Stimulated activated effector memory CD8-positive, alpha-beta T cell treated with anti-CD3 and anti-CD28 coated beads, Interleukin-12 subunit alpha, Interleukin-12 subunit beta, amount 100 ng/mL, for 72 hours (primary cell): ENCODE measurements around the gene OR14C36.
"Not testable (repeated sequence)": the region's sequence is repeated elsewhere in the genome, so short reads cannot be mapped to it uniquely, and the experiment has no call there.

Experiments used
- ATAC-seq: fragments of 150-1000 bp; cut with Tn5 transposase; 2 replicates; pipeline ENCODE4 v1.10.0; 2021
- DNase-seq, 2 donors: peaks; one replicate each; pipeline ENCODE4 v3.0.0; 2021 to 2022; ENCODE audit warnings: low spot score in 2 of 2
- H3K27ac Mint-ChIP-seq: one replicate; pipeline ENCODE4 v1.8.0; 2022; ENCODE audit warnings: mild to moderate bottlenecking, mixed read lengths
- H3K36me3 Mint-ChIP-seq: one replicate; pipeline ENCODE4 v1.8.0; 2022; ENCODE audit warnings: mild to moderate bottlenecking, mixed read lengths
- H3K4me1 Mint-ChIP-seq: one replicate; pipeline ENCODE4 v1.8.0; 2022; ENCODE audit warnings: mixed read lengths
- H3K4me3 Mint-ChIP-seq: one replicate; pipeline ENCODE4 v1.8.0; 2022; ENCODE audit warnings: mild to moderate bottlenecking, mixed read lengths
- H3K9me3 Mint-ChIP-seq: one replicate; pipeline ENCODE4 v1.8.0; 2022; ENCODE audit warnings: mixed read lengths

OR14C36 gene

GRCh38 chr1:248348475-248348874, at the start of gene OR14C36:
Gene OR14C36 (plus strand): TSS chr1:248348775. CDS start chr1:248348775, 0 bp downstream.
- no peak within 1 kb of the TSS for H3K4me3 Mint-ChIP-seq
- H3K4me1 Mint-ChIP-seq = no peaks in the 10 kb centered on the region

GRCh38 chr1:248303324-248303723, 45.3 kb upstream of the OR14C36 start, which contains the start of gene OR2T12:
Gene OR2T12 (minus strand): TSS chr1:248303424. CDS start chr1:248295578, 7,846 bp downstream.
- no peak for DNase-seq
- Mint-ChIP-seq H3K27ac (no peak within 1 kb of the TSS), H3K9me3 (peaks cover 2% of the 10 kb centered on the region), H3K4me1 (no peaks in the 10 kb centered on the region), H3K36me3 (peaks cover 5% of the 10 kb centered on the region), H3K4me3 (no peak within 1 kb of the TSS)
- ATAC-seq = no peak

More at GRCh38 chr1:248348475-248348874, at the start of gene OR14C36:
- DNase-seq (no peak), ATAC-seq (no peak)
- Mint-ChIP-seq H3K36me3 (no peaks in the 10 kb centered on the region), H3K27ac (no peak within 1 kb of the TSS), H3K9me3 (no peaks in the 10 kb centered on the region)

GRCh38 chr1:248305672-248306071, 42.9 kb upstream of the OR14C36 start:
- H3K27ac Mint-ChIP-seq, DNase-seq, H3K9me3 Mint-ChIP-seq, H3K36me3 Mint-ChIP-seq, ATAC-seq, H3K4me3 Mint-ChIP-seq, H3K4me1 Mint-ChIP-seq: not testable (repeated sequence)

DNA sequence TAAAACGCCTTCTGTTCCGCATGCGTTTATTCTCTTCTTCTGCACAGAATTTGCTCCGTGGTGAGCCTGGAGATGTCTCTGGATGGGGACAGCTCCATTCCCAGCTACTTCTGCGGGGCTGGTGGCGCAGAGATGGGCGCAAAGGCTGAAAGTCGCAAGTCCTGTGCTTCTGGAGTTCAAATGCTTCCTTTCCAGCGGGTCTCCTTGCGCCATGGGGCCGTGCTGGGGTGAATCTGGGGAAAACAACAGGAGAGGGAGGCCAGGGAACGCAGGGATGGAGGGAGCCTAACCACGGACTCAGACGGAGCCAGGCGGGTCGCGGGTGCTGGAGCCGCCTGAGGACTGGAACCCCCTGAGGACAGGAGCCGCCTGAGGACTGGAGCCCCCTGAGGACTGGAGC, 42.5 kb upstream of the OR14C36 start:
- Mint-ChIP-seq H3K4me1 (no peaks in the 10 kb centered on the region), H3K4me3 (no peak overlapping the region), H3K36me3 (peaks cover 5% of the 10 kb centered on the region), H3K9me3 (peaks cover 2% of the 10 kb centered on the region), H3K27ac (no peak overlapping the region)
- ATAC-seq (no peak), DNase-seq (no peak)

GRCh38 chr1:248306740-248307139, 41.8 kb upstream of the OR14C36 start:
- not testable (repeated sequence) for H3K36me3 Mint-ChIP-seq, H3K9me3 Mint-ChIP-seq, H3K4me1 Mint-ChIP-seq, H3K4me3 Mint-ChIP-seq, DNase-seq, H3K27ac Mint-ChIP-seq, ATAC-seq

DNA sequence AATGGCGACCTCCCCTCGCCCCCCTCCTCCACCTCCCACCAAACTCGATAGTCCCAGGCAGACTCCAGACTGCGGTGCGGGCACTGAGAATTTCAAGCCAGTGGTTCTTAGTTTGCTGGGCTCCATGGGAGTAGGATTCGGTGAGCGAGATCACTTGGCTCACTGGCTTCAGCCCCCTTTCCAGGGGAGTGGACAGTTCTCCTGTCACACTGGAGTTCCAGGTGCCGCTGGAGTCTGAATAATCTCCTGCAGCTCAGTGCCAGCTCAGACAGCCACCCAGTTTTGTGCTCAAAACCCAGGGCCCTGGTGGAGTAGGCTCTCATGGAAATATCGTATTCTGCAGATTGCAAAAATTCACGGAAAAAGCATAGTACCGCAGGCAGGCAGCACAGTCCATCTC, 31.8 kb upstream of the OR14C36 start:
- ATAC-seq = no peak
- Mint-ChIP-seq H3K36me3 (no peaks in the 10 kb centered on the region), H3K4me3 (no peak overlapping the region), H3K9me3 (peaks cover 19% of the 10 kb centered on the region), H3K27ac (no peak overlapping the region), H3K4me1 (no peaks in the 10 kb centered on the region)
- DNase-seq = no peak

- Mint-ChIP-seq H3K36me3 (no peaks in the 10 kb centered on the region), H3K27ac (no peak within 1 kb of the TSS), H3K9me3 (peaks cover 6% of the 10 kb centered on the region), H3K4me3 (no peak within 1 kb of the TSS), H3K4me1 (no peaks in the 10 kb centered on the region)
- no peak for DNase-seq
- ATAC-seq = no peak
Measured at GRCh38 chr1:248324468-248324867, 24.1 kb upstream of the OR14C36 start, which contains the start of gene OR2M7. Gene OR2M7 (minus strand): TSS chr1:248324568. CDS start chr1:248324568, 0 bp downstream.

DNA sequence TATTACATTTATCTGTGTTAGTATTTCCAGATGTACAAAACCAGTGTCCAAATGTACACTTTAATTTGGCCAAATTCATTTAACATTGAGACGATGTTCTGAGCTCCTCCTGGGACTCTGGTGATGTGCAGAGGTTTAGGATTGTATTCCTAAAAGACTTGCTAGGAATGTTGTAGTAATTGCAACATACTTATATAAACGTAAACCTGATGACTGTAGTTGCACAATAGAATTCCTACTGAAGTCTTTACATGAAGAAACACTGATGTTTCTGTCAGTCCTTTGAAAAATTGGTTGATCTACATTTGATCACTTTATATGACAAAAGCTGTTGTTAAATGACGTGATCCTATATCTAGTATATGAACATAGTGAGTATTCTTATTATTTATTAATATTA, 5.1 kb upstream of the OR14C36 start:
- no peaks in the 10 kb centered on the region for H3K36me3 Mint-ChIP-seq
- ATAC-seq (no peak), DNase-seq (no peak)
- H3K9me3 Mint-ChIP-seq = no peaks in the 10 kb centered on the region
- no peak overlapping the region for H3K4me3 Mint-ChIP-seq
- H3K4me1 Mint-ChIP-seq = no peaks in the 10 kb centered on the region
- H3K27ac Mint-ChIP-seq = no peak overlapping the region

DNA sequence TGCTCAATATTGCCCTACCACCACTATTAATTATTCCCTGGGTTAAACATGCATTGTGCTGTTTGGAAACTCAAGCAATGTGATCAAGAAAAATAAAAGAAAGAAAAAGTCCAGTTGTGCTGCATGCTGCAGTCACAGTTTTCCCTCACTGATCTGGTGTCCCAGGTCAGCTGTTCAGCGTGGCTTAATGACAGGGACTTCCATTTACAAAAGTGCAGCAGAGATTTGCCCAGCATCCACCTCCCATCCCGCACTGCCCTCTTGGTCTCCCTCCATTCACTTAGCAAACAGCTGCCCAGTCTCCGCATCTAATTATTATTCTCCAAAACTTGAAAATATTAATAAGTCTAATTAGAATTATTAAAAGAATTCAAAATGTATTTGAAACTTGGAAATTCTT, 10.8 kb downstream of the OR14C36 start:
- Mint-ChIP-seq H3K4me1 (no peaks in the 10 kb centered on the region), H3K27ac (no peak overlapping the region), H3K4me3 (no peak overlapping the region), H3K36me3 (no peaks in the 10 kb centered on the region), H3K9me3 (no peaks in the 10 kb centered on the region)
- no peak for ATAC-seq
- no peak for DNase-seq

DNA sequence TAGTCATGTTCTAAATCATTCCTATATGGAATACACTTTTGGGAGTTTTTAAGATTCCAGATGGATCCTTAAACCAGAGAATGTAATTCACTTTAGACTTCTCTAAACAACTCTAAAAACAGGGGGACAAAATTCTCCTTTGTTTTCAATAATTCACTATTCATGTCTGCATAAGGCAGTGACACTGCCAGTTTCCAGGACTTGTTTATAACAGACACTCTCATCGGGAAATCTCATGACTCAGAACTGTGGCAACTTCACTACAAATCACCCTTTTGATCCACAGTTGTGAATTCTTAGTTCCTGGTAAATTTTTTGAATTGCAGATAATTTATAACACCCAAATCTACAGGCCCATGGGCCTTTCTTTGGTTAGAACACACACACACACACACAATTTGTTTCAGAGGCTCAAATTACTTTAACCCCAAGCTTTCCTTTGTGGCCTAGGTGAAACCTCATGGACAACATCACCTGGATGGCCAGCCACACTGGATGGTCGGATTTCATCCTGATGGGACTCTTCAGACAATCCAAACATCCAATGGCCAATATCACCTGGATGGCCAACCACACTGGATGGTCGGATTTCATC, 12.6 kb downstream of the OR14C36 start, which contains the start of gene OR2T4:
Gene OR2T4, plus strand, starts transcription at position 545 of the 595 bp plus-strand sequence. Its CDS starts 0 bp downstream, at position 545.
- no peak for ATAC-seq
- DNase-seq = no peak
- Mint-ChIP-seq H3K4me1 (no peaks in the 10 kb centered on the region), H3K27ac (no peak within 1 kb of the TSS), H3K4me3 (no peak within 1 kb of the TSS), H3K36me3 (no peaks in the 10 kb centered on the region), H3K9me3 (no peaks in the 10 kb centered on the region)

GRCh38 chr1:248366609-248367008, 18.0 kb downstream of the OR14C36 start:
- DNase-seq = no peak
- H3K9me3 Mint-ChIP-seq = no peaks in the 10 kb centered on the region
- no peak overlapping the region for H3K27ac Mint-ChIP-seq
- H3K4me1 Mint-ChIP-seq = no peaks in the 10 kb centered on the region
- ATAC-seq = no peak
- H3K36me3 Mint-ChIP-seq = no peaks in the 10 kb centered on the region
- H3K4me3 Mint-ChIP-seq = no peak overlapping the region

- Mint-ChIP-seq H3K9me3 (no peaks in the 10 kb centered on the region), H3K4me1 (no peaks in the 10 kb centered on the region), H3K4me3 (no peak overlapping the region), H3K27ac (no peak overlapping the region), H3K36me3 (no peaks in the 10 kb centered on the region)
- ATAC-seq (no peak), DNase-seq (no peak)
Measured at GRCh38 chr1:248372394-248372793, 23.8 kb downstream of the OR14C36 start.

- Mint-ChIP-seq H3K27ac (no peak overlapping the region), H3K9me3 (no peaks in the 10 kb centered on the region), H3K4me1 (no peaks in the 10 kb centered on the region), H3K4me3 (no peak overlapping the region), H3K36me3 (no peaks in the 10 kb centered on the region)
- ATAC-seq (no peak), DNase-seq (no peak)
Measured at GRCh38 chr1:248373761-248374160, 25.2 kb downstream of the OR14C36 start.

GRCh38 chr1:248375446-248375845, 26.9 kb downstream of the OR14C36 start, which contains the start of gene OR2T6:
Gene OR2T6 (plus strand): TSS chr1:248375746. CDS start chr1:248387609, 11,863 bp downstream.
- H3K4me1 Mint-ChIP-seq = no peaks in the 10 kb centered on the region
- H3K9me3 Mint-ChIP-seq = no peaks in the 10 kb centered on the region
- ATAC-seq (no peak), DNase-seq (no peak)
- H3K36me3 Mint-ChIP-seq = no peaks in the 10 kb centered on the region
- no peak within 1 kb of the TSS for H3K4me3 Mint-ChIP-seq
- no peak within 1 kb of the TSS for H3K27ac Mint-ChIP-seq

GRCh38 chr1:248376916-248377315, 28.3 kb downstream of the OR14C36 start:
- H3K9me3 Mint-ChIP-seq = no peaks in the 10 kb centered on the region
- no peak overlapping the region for H3K27ac Mint-ChIP-seq
- ATAC-seq (no peak), DNase-seq (no peak)
- no peak overlapping the region for H3K4me3 Mint-ChIP-seq
- H3K36me3 Mint-ChIP-seq = no peaks in the 10 kb centered on the region
- no peaks in the 10 kb centered on the region for H3K4me1 Mint-ChIP-seq

DNA sequence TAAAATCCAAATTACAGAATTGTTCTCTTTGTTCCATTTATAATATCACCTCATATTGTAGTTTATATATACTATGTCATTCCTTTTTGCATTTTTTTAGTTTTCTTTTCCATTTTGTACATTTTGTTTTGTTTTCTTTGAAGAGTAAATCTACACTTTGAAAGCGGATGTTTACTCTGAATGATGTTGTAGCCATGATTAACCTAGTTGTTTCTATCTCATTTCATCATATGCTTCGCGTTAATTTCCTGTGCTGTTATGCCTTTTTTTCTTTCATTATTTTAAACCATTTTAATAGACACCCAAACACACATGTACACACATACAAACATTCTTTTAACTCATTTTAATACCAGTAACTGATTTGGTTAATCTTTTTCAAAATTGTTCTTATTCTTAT, 32.3 kb downstream of the OR14C36 start:
- Mint-ChIP-seq H3K36me3 (no peaks in the 10 kb centered on the region), H3K4me3 (no peak overlapping the region), H3K4me1 (no peaks in the 10 kb centered on the region), H3K27ac (no peak overlapping the region), H3K9me3 (no peaks in the 10 kb centered on the region)
- ATAC-seq (no peak), DNase-seq (no peak)
